ENCODE data around the gene AKR1C4.
A peak's percentile ranks its signal among the peaks of the same experiment; 100 is the strongest.
"Not testable (repeated sequence)": the region's sequence is repeated elsewhere in the genome, so short reads cannot be mapped to it uniquely, and the experiment has no call there.

Gene AKR1C4

DNA sequence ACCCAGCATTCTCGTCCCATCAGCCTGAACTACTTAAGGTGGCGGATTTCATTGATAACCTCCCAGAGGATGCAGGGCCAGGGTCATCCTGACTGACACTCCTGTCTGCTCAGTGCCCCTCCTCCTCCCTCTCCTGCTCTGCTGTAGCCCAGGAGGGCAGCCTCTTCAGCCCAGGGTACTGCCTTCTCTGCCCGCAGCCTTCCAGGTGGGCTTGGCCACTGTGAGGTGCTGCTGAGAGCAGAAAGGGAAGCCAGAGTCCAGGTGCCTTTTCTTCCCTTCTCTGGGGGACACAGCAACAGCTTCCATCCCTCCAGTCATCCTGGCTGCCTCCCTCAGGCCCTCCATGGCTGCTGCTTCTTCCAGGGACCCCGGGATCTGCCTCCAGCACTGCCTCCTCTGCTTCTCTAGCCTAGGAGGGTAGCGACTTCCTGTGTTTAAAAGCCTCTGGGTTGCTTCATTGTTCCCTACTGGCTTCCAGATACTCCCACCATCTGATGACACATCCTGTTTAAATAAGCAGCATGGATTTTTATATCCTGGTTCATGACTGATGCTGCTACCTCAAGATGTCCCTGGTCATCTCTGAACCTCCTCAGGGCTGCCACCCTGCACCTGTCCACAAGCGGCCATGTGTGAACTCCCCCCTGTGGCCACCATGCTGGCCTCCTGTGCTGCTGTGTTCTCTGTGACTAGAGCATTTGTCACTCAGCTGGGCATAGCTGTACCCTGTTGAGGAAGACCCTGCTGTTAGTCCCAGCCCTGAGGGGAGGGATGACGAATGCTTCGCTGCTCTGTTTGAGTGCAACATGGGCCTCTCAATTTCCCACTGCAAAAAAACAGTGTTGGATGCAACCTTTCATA, 55.8 kb downstream of the AKR1C4 start:
- Histone ChIP-seq H3K4me1 (ENCODE audit: insufficient read depth, low read length) (no peaks in the 10 kb centered on the region), H3K4me3 (ENCODE audit: low read depth in 1 of 2, low read length in 2 of 2) (no peak overlapping the region), H2AFZ (ENCODE audit: low read depth, low read length) (no peak overlapping the region), H3K79me2 (ENCODE audit: insufficient read depth, low read length) (no peaks in the 10 kb centered on the region), H3K4me2 (ENCODE audit: insufficient read depth, low read length) (no peak overlapping the region), H3K27me3 (ENCODE audit: insufficient read depth, low read length, poor library complexity) (no peaks in the 10 kb centered on the region), H3K9me3 (ENCODE audit: insufficient read depth, low read length, severe bottlenecking) (no peaks in the 10 kb centered on the region), H4K20me1 (ENCODE audit: insufficient read depth, low read length) (no peaks in the 10 kb centered on the region), H3K27ac (ENCODE audit: low read length) (no peak overlapping the region), H3K36me3 (ENCODE audit: insufficient read depth, low read length) (no peaks in the 10 kb centered on the region), H3K9ac (ENCODE audit: low read depth, low read length) (no peak overlapping the region)
- DNase-seq (no peak), ATAC-seq (ENCODE audit: insufficient read depth, low read depth) (peak; percentile 33; the same call in 1 of the 3 replicates)
- TF ChIP-seq EZH2 (IDR thresholded peaks at IDR 0.05; ENCODE audit: borderline replicate concordance, low read depth, low read length, severe bottlenecking), result no peak
- TF ChIP-seq, protein P1, sequence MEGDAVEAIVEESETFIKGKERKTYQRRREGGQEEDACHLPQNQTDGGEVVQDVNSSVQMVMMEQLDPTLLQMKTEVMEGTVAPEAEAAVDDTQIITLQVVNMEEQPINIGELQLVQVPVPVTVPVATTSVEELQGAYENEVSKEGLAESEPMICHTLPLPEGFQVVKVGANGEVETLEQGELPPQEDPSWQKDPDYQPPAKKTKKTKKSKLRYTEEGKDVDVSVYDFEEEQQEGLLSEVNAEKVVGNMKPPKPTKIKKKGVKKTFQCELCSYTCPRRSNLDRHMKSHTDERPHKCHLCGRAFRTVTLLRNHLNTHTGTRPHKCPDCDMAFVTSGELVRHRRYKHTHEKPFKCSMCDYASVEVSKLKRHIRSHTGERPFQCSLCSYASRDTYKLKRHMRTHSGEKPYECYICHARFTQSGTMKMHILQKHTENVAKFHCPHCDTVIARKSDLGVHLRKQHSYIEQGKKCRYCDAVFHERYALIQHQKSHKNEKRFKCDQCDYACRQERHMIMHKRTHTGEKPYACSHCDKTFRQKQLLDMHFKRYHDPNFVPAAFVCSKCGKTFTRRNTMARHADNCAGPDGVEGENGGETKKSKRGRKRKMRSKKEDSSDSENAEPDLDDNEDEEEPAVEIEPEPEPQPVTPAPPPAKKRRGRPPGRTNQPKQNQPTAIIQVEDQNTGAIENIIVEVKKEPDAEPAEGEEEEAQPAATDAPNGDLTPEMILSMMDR (IDR thresholded peaks at IDR 0.05; ENCODE audit: borderline replicate concordance, extremely low read depth, low read length, poor library complexity, severe bottlenecking), result no peak

DNA sequence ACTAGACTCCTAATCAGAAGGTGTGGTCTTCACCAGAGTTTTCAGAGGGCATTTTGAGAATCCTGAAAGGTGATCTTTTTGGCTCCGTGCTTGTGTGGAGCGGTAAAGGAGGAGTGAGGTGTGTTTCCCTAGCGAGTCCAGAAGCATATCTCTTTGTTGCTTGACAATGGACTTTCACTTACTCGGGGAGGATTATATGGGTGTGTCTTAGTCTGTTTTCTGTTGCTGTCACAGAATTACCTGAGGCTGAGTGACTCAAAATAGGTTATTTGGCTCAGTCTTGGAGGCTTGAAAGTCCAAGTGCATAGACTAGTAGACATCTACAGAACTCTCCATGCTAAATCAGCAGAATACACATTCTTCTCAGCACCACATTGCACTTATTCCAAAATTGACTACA, 57.9 kb downstream of the AKR1C4 start:
- Histone ChIP-seq H3K9ac (ENCODE audit: low read depth, low read length) (no peak overlapping the region), H3K9me3 (ENCODE audit: insufficient read depth, low read length, severe bottlenecking) (no peaks in the 10 kb centered on the region), H4K20me1 (ENCODE audit: insufficient read depth, low read length) (no peaks in the 10 kb centered on the region), H3K27ac (ENCODE audit: low read length) (no peak overlapping the region), H3K4me2 (ENCODE audit: insufficient read depth, low read length) (no peak overlapping the region), H3K79me2 (ENCODE audit: insufficient read depth, low read length) (no peaks in the 10 kb centered on the region), H3K4me3 (ENCODE audit: low read depth in 1 of 2, low read length in 2 of 2) (no peak overlapping the region), H2AFZ (ENCODE audit: low read depth, low read length) (no peak overlapping the region), H3K4me1 (ENCODE audit: insufficient read depth, low read length) (no peaks in the 10 kb centered on the region), H3K27me3 (ENCODE audit: insufficient read depth, low read length, poor library complexity) (no peaks in the 10 kb centered on the region), H3K36me3 (ENCODE audit: insufficient read depth, low read length) (no peaks in the 10 kb centered on the region)
- DNase-seq, result no peak
- no peak for ATAC-seq (ENCODE audit: insufficient read depth, low read depth)
- no peak for TF ChIP-seq EZH2 (IDR thresholded peaks at IDR 0.05; ENCODE audit: borderline replicate concordance, low read depth, low read length, severe bottlenecking)
- TF ChIP-seq, protein P1 (IDR thresholded peaks at IDR 0.05; ENCODE audit: borderline replicate concordance, extremely low read depth, low read length, poor library complexity, severe bottlenecking), result no peak

DNA sequence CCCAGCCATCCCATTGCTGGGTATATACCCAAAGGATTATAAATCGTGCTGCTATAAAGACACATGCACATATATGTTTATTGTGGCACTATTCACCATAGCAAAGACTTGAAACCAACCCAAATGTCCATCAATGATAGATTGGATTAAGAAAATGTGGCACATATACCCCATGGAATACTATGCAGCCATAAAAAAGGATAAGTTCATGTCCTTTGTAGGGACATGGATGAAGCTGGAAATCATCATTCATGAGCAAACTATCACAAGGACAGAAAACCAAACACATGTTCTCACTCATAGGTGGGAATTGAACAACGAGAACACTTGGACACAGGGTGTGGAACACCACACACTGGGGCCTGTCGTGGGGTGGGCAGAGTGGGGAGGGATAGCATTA, 61.1 kb downstream of the AKR1C4 start:
- H2AFZ ChIP-seq (ENCODE audit: low read depth, low read length); H3K79me2 ChIP-seq (ENCODE audit: insufficient read depth, low read length); H3K9ac ChIP-seq (ENCODE audit: low read depth, low read length); H3K27me3 ChIP-seq (ENCODE audit: insufficient read depth, low read length, poor library complexity); DNase-seq; H3K4me3 ChIP-seq (ENCODE audit: low read depth in 1 of 2, low read length in 2 of 2); H3K4me2 ChIP-seq (ENCODE audit: insufficient read depth, low read length); H3K4me1 ChIP-seq (ENCODE audit: insufficient read depth, low read length); H3K36me3 ChIP-seq (ENCODE audit: insufficient read depth, low read length); H3K9me3 ChIP-seq (ENCODE audit: insufficient read depth, low read length, severe bottlenecking); H3K27ac ChIP-seq (ENCODE audit: low read length); ATAC-seq (ENCODE audit: insufficient read depth, low read depth); H4K20me1 ChIP-seq (ENCODE audit: insufficient read depth, low read length): not testable (repeated sequence)

DNA sequence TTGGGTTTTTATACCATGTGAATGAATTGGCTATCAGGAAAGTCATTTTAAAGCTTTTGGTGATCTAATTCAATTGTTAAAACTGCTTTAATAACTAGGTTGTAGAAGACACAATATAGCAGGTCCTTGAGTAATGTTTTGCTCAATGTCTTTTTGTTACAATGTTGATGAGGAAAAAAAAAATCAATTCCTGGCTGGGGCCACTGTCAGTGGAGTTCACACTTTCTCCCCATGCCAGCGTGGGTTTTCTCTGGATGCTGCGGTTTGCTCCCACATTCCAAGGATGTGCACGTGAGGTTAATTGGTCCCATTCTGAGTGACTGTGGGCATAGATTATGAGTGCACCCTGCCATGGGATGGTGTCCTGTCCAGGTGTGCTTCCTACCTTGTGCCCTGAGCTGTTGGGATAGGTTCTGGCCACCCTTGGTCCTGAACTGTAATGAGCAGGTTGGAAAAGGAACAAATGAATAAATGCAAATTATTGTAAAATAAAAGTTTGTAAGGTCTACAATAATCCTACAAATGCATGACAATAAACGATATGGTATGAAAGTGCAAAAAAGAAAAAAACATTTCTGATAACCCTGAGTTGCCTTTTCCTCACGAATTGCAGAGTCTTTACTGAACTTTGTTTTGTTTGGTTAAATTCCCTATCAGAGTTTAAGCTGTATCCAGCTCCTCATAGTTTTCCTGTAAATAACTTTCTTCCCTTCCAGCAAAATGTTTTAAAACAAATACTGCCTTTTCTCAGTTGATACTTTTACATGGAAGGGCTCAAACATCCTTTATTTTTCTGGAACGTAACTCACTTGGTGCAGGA, 62.7 kb downstream of the AKR1C4 start:
- no peak overlapping the region for H2AFZ ChIP-seq (ENCODE audit: low read depth, low read length)
- ATAC-seq (ENCODE audit: insufficient read depth, low read depth) (no peak), DNase-seq (no peak)
- H3K27me3 ChIP-seq (ENCODE audit: insufficient read depth, low read length, poor library complexity), result no peaks in the 10 kb centered on the region
- peaks cover 3% of the 10 kb centered on the region for H3K9me3 ChIP-seq (ENCODE audit: insufficient read depth, low read length, severe bottlenecking)
- H4K20me1 ChIP-seq (ENCODE audit: insufficient read depth, low read length), result no peaks in the 10 kb centered on the region
- no peak overlapping the region for H3K9ac ChIP-seq (ENCODE audit: low read depth, low read length)
- H3K4me1 ChIP-seq (ENCODE audit: insufficient read depth, low read length), result no peaks in the 10 kb centered on the region
- no peaks in the 10 kb centered on the region for H3K79me2 ChIP-seq (ENCODE audit: insufficient read depth, low read length)
- TF ChIP-seq, protein P1 (IDR thresholded peaks at IDR 0.05; ENCODE audit: borderline replicate concordance, extremely low read depth, low read length, poor library complexity, severe bottlenecking), result no peak
- no peak for TF ChIP-seq EZH2 (IDR thresholded peaks at IDR 0.05; ENCODE audit: borderline replicate concordance, low read depth, low read length, severe bottlenecking)
- no peak overlapping the region for H3K4me2 ChIP-seq (ENCODE audit: insufficient read depth, low read length)
- H3K36me3 ChIP-seq (ENCODE audit: insufficient read depth, low read length), result no peaks in the 10 kb centered on the region
- H3K27ac ChIP-seq (ENCODE audit: low read length), result no peak overlapping the region
- no peak overlapping the region for H3K4me3 ChIP-seq (ENCODE audit: low read depth in 1 of 2, low read length in 2 of 2)
